Measurements from ENCODE around the gene RPLP2. TPM values are rescaled to one million over a fixed set of nuclear protein-coding genes. Genes with fewer than 3 reads are reported as not detected.

RPLP2 gene
- total RNA-seq, 1 donor from 2014 or later, result 1,110 TPM

DNA sequence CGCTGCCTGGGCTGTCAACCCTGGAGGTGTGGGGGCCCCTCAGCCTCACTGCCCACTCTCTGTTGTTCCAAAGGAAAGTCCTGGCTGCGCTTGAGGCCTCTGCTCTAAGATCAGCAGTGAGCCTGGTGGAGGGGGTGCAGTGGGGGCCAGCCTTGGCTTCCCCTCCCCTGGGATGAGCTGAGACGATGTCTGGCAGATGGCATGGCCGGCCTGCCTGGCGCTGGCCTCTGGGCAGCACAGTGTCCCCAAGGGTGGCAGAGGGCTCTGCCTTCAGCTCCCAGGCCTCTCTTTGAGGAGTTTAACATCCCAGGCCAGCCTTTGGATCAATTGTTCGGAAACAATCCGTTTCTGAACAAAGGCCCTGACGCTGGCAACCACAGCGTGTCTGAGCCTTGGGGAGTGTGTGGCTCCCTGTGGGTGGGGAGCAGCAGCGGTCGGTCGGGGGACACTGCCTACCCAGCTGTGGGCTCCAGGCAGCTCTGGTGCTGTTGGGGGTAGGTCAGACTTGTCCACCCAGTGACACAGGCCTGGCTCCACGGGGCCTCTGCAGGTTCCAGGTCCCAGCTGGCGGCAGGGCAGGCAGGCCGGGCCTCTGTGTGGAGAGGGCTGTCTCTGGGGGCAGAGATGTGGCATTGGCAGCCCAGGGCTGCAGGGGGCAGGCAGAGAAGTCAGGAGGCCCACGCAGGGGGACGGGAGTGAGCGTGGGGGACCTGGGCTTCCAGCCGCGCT is 45.0 kb downstream of the RPLP2 start:
- DNase-seq (ENCODE audit: missing footprints), result no peak
- ATAC-seq, result no peak
- intact Hi-C loops (cut with DNase I), result no loop called here

DNA sequence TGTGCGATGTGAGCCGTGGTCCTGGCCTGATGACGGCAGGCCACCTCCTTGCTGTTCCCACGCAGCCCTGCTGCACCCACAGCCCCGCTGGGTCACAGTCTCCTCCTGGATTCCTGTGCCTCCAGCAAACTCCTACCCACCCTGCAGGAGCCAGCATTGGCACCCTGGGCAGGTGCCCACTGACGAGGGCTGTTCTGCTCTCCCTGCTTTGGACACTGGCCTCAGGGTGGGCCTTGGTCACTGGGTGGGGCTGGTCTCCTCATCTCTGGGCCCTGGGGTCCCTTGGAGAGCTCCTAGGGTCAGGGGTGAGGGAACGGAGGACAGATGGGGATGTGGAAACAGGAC is 45.5 kb downstream of the RPLP2 start:
- DNase-seq (ENCODE audit: missing footprints) (no peak), ATAC-seq (no peak)
- intact Hi-C loops (cut with DNase I), result no loop called here

DNA sequence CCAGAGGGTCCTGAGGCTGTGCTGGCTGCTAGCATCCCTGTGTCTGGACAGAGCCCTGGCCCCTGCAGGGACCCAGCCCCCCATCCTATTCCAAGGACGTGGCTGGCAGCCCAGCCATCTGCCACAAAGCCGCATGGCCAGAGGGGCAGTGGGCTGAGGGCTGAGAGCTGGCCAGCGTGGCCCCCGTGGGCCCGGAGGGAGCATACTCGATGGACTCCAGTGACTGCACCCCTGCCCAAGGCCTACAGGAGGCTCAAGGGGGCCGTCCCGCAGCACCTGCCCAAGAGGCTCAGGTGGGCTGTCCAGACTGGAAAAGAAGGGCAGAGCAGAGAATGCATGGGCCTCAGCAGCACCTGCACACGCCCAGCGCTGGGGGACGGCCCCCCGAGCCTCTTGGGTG is 46.0 kb downstream of the RPLP2 start:
- intact Hi-C loops (cut with DNase I), result no loop called here
- DNase-seq (ENCODE audit: missing footprints) (no peak), ATAC-seq (no peak)

DNA sequence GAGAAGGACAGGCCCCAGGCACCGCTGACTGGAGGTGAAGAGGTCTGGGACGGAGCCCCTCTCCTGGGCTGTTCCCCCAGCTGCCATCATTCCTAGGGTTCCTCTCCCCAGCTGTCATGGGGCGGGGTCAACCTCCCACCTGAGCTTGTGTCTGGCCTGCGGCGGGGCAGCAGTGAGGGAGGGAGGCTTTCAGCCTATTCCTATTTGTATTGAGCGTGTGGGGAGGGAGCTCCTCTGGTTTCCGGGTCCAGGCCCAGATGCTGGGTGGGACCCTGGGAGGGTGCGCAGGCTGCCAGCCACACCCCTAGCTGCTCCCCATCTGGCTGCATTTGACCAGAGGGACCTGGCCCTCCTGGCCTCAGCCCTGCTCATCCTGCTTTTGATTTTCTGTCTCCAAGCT is 46.6 kb downstream of the RPLP2 start:
- ATAC-seq (no peak), DNase-seq (ENCODE audit: missing footprints) (no peak)
- intact Hi-C loops (cut with DNase I), result no loop called here

DNA sequence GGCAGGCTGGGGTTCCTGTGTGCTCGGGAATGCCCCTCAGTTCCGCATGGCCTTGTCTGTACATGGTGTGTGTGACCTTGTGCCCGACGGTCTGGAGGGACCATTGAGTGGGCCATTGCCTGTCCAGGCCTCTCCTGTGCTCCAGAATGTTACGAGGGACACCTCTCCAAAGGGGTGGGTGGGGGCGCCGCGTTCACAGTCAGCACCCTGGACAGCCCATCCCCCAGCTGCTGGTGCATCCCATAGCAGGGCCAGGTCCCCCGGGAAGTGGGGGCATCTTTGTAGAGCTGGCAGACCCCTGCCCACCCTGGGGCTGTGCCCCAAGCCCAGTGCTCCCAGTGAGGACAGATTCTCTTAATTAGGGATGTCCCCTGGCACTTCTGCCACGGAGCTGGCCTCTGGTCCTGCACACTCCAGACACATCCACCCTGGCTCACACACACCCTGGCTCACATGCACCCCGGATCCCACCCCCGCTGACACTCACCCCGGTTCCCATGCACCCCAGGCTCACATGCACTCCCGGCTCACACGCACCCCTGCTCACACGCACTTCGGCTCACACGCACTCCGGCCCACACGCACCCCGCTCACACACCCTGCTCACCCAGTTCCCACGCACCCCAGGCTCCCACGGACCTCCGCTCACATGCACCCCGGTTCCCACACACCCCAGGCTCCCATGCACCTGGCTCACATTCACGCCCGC is 48.4 kb downstream of the RPLP2 start:
- DNase-seq (ENCODE audit: missing footprints) (no peak), ATAC-seq (no peak)
- intact Hi-C loops (cut with DNase I), result no loop called here

DNA sequence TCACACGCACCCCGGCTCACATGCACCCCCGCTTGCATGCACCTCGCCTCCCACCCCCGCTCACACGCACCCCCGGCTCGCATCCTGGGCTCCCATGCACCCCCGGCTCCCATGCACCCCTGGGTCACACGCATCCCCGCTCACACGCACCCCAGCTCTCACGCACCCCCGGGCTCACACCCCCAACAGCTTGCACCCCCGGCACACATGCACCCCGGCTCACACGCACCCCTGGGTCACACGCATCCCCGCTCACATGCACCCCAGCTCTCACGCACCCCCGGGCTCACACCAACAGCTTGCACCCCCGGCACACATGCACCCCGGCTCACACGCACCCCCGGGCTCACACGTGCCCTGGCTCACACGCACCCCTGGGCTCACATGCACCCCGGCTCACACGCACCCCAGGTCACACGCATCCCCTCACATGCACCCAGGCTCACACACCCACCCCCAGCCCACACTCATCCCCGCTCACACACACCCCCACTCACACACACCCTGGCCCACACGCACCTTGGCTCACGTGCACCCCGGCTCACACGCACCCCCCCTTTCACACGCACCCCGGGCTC is 49.1 kb downstream of the RPLP2 start:
- DNase-seq (ENCODE audit: missing footprints) (no peak), ATAC-seq (no peak)
- intact Hi-C loops (cut with DNase I), result no loop called here

DNA sequence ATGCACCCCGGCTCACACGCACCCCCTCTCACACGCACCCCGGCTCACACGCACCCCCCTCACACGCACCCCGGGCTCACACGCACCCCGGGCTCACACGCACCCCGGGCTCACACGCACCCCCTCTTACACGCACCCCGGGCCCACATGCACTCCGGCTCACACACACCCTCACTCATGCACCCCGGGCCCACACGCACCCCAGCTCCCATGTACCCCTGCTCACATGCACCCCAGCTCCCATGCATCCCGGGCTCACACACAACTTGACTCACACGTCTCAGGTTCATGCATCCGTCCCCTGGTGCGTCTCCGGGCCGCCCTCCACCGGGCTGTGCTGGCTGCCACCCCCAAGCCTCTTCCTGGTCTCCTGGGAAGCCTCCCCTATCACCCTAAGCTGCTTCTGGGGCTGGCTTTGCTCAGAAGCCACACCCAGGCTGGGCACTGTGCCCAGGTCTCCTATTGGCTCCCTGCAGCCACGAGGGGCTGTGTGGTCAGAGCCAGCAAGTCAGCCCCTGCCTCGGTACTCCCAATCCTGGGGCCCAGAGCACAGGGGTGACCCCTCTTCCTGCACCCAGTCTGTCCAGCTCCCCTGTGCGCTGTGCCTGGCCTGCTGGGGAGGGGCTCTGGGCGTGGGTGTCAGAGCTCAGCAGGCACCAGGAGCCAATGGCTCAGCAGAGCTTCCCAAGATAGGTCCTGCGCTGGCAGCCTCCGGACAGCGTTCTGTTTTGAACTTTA is 49.8 kb downstream of the RPLP2 start:
- ATAC-seq, result peak; percentile 66
- DNase-seq (ENCODE audit: missing footprints), result peak; percentile 89
- intact Hi-C loops (cut with DNase I), result no loop called here

DNA sequence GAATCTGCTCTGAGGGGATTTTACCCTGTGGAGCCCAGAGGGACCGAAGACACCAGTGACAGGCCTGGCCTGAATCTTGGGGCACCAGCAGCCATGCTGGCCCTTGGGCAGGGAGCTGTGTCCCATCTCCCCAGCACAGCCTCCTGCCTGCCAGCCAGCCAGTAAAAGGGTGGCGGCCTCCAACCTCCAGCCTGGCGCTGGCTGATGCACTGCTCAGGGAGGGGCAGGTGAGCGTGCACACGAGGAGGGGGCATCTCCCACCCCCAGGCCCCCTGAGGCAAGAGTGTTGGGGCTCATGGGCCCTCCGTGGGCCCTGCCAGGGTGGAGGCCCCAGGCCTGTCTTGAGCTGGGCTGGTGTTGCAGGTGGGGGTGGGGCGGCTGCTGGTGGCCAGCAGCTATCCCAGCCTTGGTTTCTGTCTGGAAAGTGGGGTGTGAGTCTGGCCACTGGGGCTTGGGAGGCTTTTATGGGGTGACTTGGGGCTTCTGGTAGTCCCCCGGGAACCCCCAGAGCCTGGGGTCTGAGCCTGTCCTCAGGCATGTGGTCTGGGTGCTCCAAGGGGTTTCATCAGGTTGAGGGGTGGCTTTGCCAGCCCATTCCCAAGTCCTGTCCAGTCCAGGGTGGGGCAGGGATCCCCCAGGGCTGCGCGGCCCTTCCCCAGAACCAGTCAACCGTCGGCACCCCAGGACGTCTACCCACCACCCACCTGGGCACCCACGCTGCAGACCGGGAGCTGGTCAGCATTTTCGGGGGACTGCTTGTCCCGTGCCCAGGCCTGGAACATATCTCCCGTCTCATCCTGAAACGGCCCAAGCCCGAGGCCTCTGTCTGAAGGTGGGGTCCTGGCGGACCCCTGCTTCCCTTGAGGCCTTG is 50.7 kb downstream of the RPLP2 start:
- DNase-seq (ENCODE audit: missing footprints), result no peak
- intact Hi-C loops (cut with DNase I), result no loop called here
- ATAC-seq, result no peak

DNA sequence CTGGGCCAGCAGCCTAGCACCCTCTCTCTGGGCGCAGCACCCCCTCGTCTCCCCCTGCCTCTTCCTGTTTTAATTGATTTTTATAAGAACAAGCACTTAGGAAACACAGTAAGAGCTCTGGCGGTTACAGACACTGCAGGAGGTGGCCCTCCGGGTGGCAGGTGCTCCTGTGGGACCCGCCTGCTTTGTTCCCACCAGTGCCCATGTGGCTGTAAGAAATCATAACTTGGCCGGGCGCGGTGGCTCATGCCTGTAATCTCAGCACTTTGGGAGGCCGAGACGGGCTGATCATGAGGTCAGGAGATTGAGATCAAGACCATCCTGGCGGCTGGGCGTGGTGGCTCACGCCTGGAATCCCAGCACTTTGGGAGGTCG is 51.3 kb downstream of the RPLP2 start:
- no peak for ATAC-seq
- intact Hi-C loops (cut with DNase I), result no loop called here
- DNase-seq (ENCODE audit: missing footprints), result no peak

DNA sequence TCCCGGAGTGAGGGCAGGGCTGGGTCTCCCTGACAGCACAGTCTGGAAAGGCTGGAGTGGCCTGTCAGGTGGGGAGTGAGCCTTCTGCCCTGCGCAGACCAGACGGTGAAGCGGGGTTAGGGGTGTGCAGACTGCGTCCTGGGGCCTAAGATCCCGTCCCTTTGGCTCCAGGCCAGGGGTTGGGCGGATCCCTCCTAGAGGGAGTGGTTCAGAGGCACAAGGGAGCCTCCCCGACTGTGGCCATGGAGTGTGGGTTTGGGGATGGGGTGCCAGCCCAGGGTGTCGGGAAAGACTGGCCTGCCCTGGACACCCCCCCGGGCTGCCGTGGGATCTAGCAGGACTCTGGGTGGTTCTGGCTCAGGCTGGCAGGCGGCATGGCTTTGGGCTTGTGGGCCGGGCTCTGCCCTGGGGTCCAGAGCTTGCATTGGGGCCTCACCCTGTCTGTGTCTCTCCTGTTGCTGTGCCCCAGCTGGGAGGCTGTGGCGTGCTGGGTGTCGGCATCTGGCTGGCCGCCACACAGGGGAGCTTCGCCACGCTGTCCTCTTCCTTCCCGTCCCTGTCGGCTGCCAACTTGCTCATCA is 52.4 kb downstream of the RPLP2 start:
- peak; percentile 18 for ATAC-seq
- no peak for DNase-seq (ENCODE audit: missing footprints)
- intact Hi-C loops (cut with DNase I), result no loop called here

Other genes with a start within 250 kb of the RPLP2 start
- 0.14 TPM for gene LMNTD2, start 249.2 kb upstream of the RPLP2 start, total RNA-seq
- 3.9 TPM for gene RASSF7, start 249.0 kb upstream of the RPLP2 start, total RNA-seq
- gene PHRF1, start 233.5 kb upstream of the RPLP2 start, total RNA-seq, result 16.6 TPM
- 13.2 TPM for gene IRF7, start 194.0 kb upstream of the RPLP2 start, total RNA-seq
- gene CDHR5, start 185.0 kb upstream of the RPLP2 start, total RNA-seq, result not detected
- not detected for gene SCT, start 182.8 kb upstream of the RPLP2 start, total RNA-seq
- 0.16 TPM for gene DRD4, start 172.7 kb upstream of the RPLP2 start, total RNA-seq
- 20.6 TPM for gene DEAF1, start 114.7 kb upstream of the RPLP2 start, total RNA-seq
- 9.9 TPM for gene TMEM80, start 114.2 kb upstream of the RPLP2 start, total RNA-seq
- 7.7 TPM for gene EPS8L2, start 103.7 kb upstream of the RPLP2 start, total RNA-seq
- gene TALDO1, start 62.5 kb upstream of the RPLP2 start, total RNA-seq, result 102 TPM
- 18.3 TPM for gene GATD1, start 32.5 kb upstream of the RPLP2 start, total RNA-seq
- not detected for gene CEND1, start 19.9 kb upstream of the RPLP2 start, total RNA-seq
- 2.6 TPM for gene SLC25A22, start 11.7 kb upstream of the RPLP2 start, total RNA-seq
- 7.2 TPM for gene PIDD1, start 4.7 kb upstream of the RPLP2 start, total RNA-seq
- 321 TPM for gene PNPLA2, start 8.9 kb downstream of the RPLP2 start, total RNA-seq
- gene CRACR2B, start 18.0 kb downstream of the RPLP2 start, total RNA-seq, result 24.3 TPM
- 462 TPM for gene CD151, start 23.0 kb downstream of the RPLP2 start, total RNA-seq
- 298 TPM for gene POLR2L, start 32.6 kb downstream of the RPLP2 start, total RNA-seq
- 43.8 TPM for gene TSPAN4, start 32.9 kb downstream of the RPLP2 start, total RNA-seq
- gene CHID1, start 100.8 kb downstream of the RPLP2 start, total RNA-seq, result 49.4 TPM
- gene AP2A2, start 115.9 kb downstream of the RPLP2 start, total RNA-seq, result 51.7 TPM
- gene MUC6, start 226.8 kb downstream of the RPLP2 start, total RNA-seq, result not detected

Data from Right ventricle myocardium inferior (tissue), 1 donor.